Astrocyte (in vitro differentiated cells and primary cell): ENCODE measurements around the gene IFT27. TPM values are rescaled to one million over a fixed set of nuclear protein-coding genes. Genes with fewer than 3 reads are reported as not detected.

Experiments
- DNase-seq: peaks from one replicate; pipeline ENCODE4 v3.0.0-alpha.2; 2010; ENCODE audit warnings: low read depth
- FAIRE-seq: peaks from 2 replicates; lab custom pipeline; 2011; peaks lifted over from hg19 to GRCh38; lab: Jason Lieb, UNC
- H2AFZ ChIP-seq: 2 replicates; pipeline ENCODE4 v1.6.0; 2012; ENCODE audit warnings: low read depth, low read length, inconsistent platforms
- H3K27ac ChIP-seq: 2 replicates; pipeline ENCODE4 v1.5.1; 2011; ENCODE audit warnings: low read depth, low read length, inconsistent platforms
- H3K27me3 ChIP-seq: 2 replicates; pipeline ENCODE4 v1.6.0; 2011; ENCODE audit warnings: low read length, inconsistent platforms; ENCODE audit not compliant: insufficient read depth
- H3K36me3 ChIP-seq: 2 replicates; pipeline ENCODE4 v1.5.1; 2011; ENCODE audit warnings: low read length, inconsistent platforms; ENCODE audit not compliant: insufficient read depth
- H3K4me1 ChIP-seq: 2 replicates; pipeline ENCODE4 v1.5.1; 2011; ENCODE audit warnings: low read length, inconsistent platforms; ENCODE audit not compliant: insufficient read depth
- H3K4me2 ChIP-seq: 2 replicates; pipeline ENCODE4 v1.6.0; 2012; ENCODE audit warnings: low read length, inconsistent platforms
- H3K4me3 ChIP-seq: 2 replicates; pipeline ENCODE4 v1.5.1; 2011; ENCODE audit warnings: low read depth, mild to moderate bottlenecking, low read length, inconsistent platforms; ENCODE audit not compliant: insufficient read depth
- H3K79me2 ChIP-seq: 2 replicates; pipeline ENCODE4 v1.6.0; 2012; ENCODE audit warnings: mild to moderate bottlenecking, low read length, inconsistent platforms; ENCODE audit not compliant: insufficient read depth
- H3K9ac ChIP-seq: 2 replicates; pipeline ENCODE4 v1.6.0; 2012; ENCODE audit warnings: mild to moderate bottlenecking, low read length, inconsistent platforms
- H3K9me3 ChIP-seq: 2 replicates; pipeline ENCODE4 v1.5.1; 2012; ENCODE audit warnings: low read depth, mild to moderate bottlenecking, low read length, inconsistent platforms; ENCODE audit not compliant: insufficient read depth
- H4K20me1 ChIP-seq: 2 replicates; pipeline ENCODE4 v1.6.0; 2012; ENCODE audit warnings: low read length, inconsistent platforms; ENCODE audit not compliant: insufficient read depth
- H3K27ac Mint-ChIP-seq: one replicate; pipeline ENCODE4 v1.8.0; 2021; ENCODE audit warnings: mild to moderate bottlenecking, mixed read lengths; ENCODE audit not compliant: unreplicated experiment
- H3K27me3 Mint-ChIP-seq: one replicate; pipeline ENCODE4 v1.8.0; 2021; ENCODE audit warnings: low read depth, mixed read lengths; ENCODE audit not compliant: unreplicated experiment
- H3K36me3 Mint-ChIP-seq: one replicate; pipeline ENCODE4 v1.8.0; 2021; ENCODE audit warnings: low read depth, mixed read lengths; ENCODE audit not compliant: unreplicated experiment
- H3K4me1 Mint-ChIP-seq: one replicate; pipeline ENCODE4 v1.8.0; 2021; ENCODE audit warnings: low read depth, mixed read lengths; ENCODE audit not compliant: unreplicated experiment
- H3K4me3 Mint-ChIP-seq: one replicate; pipeline ENCODE4 v1.8.0; 2021; ENCODE audit warnings: mild to moderate bottlenecking, moderate library complexity, mixed read lengths; ENCODE audit not compliant: unreplicated experiment
- H3K9me3 Mint-ChIP-seq: one replicate; pipeline ENCODE4 v1.8.0; 2021; ENCODE audit warnings: mild to moderate bottlenecking, mixed read lengths; ENCODE audit not compliant: unreplicated experiment
- EZH2 ChIP-seq: IDR thresholded peaks from 2 replicates; pipeline ENCODE4 v1.6.1; 2012; ENCODE audit warnings: mild to moderate bottlenecking, low read length, inconsistent platforms; ENCODE audit not compliant: insufficient read depth
- total RNA-seq: library from RNA; stranded (reverse); gene quantifications from 2 replicates; pipeline ENCODE4 v1.2.1, GENCODE V29; 2021
- TF ChIP-seq, protein P1 (sequence below): IDR thresholded peaks from 2 replicates; pipeline ENCODE4 v1.5.1; 2011; ENCODE audit warnings: low read depth, mild to moderate bottlenecking, inconsistent platforms, low read length, moderate library complexity; ENCODE audit not compliant: insufficient read depth

Gene IFT27
- total RNA-seq, 1 donor from 2014 or later = 30.1 TPM

DNA sequence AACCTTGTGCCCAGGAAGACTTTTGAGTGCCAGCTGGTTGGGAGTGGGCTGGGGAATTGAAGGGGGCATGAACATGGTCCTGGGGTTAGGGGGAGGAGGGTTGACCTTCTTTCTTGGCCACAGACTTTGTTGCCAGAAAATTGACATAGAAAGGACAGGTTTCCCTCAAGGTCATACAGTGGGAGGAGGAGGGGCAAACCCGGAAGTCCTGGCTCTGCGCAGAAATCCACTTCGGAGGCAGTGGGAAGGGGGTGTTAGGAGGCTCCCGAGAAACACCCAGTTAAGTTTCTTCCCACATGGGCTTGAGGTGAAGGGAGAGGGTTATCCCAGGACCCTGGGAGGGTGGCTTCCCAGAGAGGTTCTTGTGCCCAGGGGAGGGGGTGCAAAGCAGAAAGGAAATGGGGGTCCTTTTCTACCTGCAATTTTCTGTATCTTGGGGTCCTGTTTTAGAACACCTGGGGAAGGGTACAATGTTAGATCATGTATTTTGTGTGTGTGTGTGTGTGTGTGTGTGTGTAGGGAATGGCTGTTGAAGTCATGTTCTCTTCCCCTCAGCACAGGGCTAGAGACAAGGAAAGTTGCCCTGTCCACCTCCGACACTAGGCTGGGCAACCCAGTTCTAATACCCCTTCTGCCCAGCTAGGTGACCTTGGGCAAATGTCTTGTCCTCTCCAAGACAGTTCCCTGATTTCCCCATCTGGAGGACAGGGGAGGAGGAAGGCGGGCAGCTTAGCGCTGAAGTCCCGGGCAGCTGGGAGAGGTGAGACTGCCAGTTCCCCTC, 39.8 kb upstream of the IFT27 start:
- no peak for DNase-seq
- no peak for FAIRE-seq
- Histone ChIP-seq H3K4me2 (no peak overlapping the region), H3K9ac (no peak overlapping the region), H3K9me3 (no peaks in the 10 kb centered on the region), H3K27ac (no peak overlapping the region), H3K36me3 (no peaks in the 10 kb centered on the region), H3K27me3 (peaks cover 69% of the 10 kb centered on the region), H3K4me3 (no peak overlapping the region), H4K20me1 (no peaks in the 10 kb centered on the region), H3K4me1 (no peaks in the 10 kb centered on the region), H2AFZ (no peak overlapping the region), H3K79me2 (no peaks in the 10 kb centered on the region)
- Mint-ChIP-seq H3K27ac (no peak overlapping the region), H3K36me3 (no peaks in the 10 kb centered on the region), H3K27me3 (peaks cover 81% of the 10 kb centered on the region), H3K9me3 (no peaks in the 10 kb centered on the region), H3K4me1 (peaks cover 18% of the 10 kb centered on the region), H3K4me3 (no peak overlapping the region)
- TF ChIP-seq, protein P1, sequence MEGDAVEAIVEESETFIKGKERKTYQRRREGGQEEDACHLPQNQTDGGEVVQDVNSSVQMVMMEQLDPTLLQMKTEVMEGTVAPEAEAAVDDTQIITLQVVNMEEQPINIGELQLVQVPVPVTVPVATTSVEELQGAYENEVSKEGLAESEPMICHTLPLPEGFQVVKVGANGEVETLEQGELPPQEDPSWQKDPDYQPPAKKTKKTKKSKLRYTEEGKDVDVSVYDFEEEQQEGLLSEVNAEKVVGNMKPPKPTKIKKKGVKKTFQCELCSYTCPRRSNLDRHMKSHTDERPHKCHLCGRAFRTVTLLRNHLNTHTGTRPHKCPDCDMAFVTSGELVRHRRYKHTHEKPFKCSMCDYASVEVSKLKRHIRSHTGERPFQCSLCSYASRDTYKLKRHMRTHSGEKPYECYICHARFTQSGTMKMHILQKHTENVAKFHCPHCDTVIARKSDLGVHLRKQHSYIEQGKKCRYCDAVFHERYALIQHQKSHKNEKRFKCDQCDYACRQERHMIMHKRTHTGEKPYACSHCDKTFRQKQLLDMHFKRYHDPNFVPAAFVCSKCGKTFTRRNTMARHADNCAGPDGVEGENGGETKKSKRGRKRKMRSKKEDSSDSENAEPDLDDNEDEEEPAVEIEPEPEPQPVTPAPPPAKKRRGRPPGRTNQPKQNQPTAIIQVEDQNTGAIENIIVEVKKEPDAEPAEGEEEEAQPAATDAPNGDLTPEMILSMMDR = no peak
- no peak for TF ChIP-seq EZH2

DNA sequence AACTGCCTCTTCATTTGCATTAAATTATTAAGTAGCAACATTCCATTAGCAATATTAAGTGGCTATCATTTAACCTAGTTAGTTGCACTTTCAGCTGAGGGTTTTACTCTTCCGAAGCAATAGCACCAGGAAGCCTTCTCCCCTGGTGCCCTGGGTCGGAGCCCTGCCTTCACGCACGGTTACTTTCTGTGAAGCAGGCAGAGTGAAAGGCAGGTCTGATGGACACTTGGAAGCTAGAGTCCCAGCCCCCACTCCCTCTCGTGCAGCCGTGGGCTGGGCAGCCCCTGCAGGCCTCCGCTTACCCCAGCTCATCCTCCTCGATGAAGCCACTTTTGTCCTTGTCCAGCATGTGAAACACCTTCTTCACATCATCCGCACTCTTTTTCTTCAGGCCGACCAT, 38.9 kb upstream of the IFT27 start:
- peaks cover 65% of the 10 kb centered on the region for H3K27me3 ChIP-seq
- no peak overlapping the region for H2AFZ ChIP-seq
- H3K27ac ChIP-seq = no peak overlapping the region

More for the DNA sequence above, 38.9 kb upstream of the IFT27 start:
- Mint-ChIP-seq H3K27me3 (peaks cover 78% of the 10 kb centered on the region), H3K4me3 (no peak overlapping the region), H3K4me1 (peaks cover 18% of the 10 kb centered on the region), H3K9me3 (no peaks in the 10 kb centered on the region), H3K27ac (no peak overlapping the region), H3K36me3 (no peaks in the 10 kb centered on the region)
- H3K79me2 ChIP-seq = no peaks in the 10 kb centered on the region
- TF ChIP-seq EZH2 = no peak
- TF ChIP-seq, protein P1 = no peak
- H3K9ac ChIP-seq = no peak overlapping the region
- no peaks in the 10 kb centered on the region for H3K4me1 ChIP-seq
- DNase-seq (no peak), FAIRE-seq (no peak)
- no peaks in the 10 kb centered on the region for H3K36me3 ChIP-seq
- no peak overlapping the region for H3K4me2 ChIP-seq
- H3K9me3 ChIP-seq = no peaks in the 10 kb centered on the region
- no peak overlapping the region for H3K4me3 ChIP-seq
- no peaks in the 10 kb centered on the region for H4K20me1 ChIP-seq
